Activated CD8-positive, alpha-beta memory T cell treated with anti-CD3 and anti-CD28 coated beads for 48 hours (primary cell): ENCODE results near the gene CAMK2A.

Source experiments
- DNase-seq, 3 experiments: peaks; one replicate each; pipeline ENCODE4 v3.0.0-alpha.2; 2020; ENCODE audit warnings: low read depth in 2 of 3, low spot score in 2 of 3

Gene CAMK2A

GRCh38 chr5:150289551-150290390 lies at the start of gene CAMK2A:
Gene CAMK2A, minus strand, starts transcription at chr5:150289773. Its CDS starts 148 bp downstream, at chr5:150289625.
- no peak for DNase-seq

GRCh38 chr5:150339165-150339564 lies 49.6 kb upstream of the CAMK2A start:
- DNase-seq: no peak

DNA sequence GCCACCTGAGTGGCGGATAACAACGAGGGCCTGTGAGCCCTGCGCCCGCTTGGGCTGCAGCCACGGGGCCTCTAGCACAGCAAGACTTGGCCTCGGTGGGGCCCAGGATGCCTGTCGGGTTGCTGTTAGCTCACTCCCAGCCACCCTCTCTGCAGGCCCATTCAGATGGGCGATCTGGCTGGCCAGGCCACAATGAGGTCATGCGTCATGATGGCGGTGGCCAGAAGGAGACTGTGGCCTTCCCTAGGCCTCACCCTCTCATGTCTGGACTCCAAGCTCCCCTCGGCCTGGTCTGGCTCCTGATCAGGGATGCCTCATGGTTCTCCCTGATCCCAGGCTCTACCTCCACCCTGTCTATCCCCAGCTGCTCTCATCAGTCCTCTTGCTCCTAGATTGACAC lies 49.0 kb upstream of the CAMK2A start:
- no peak for DNase-seq

DNA sequence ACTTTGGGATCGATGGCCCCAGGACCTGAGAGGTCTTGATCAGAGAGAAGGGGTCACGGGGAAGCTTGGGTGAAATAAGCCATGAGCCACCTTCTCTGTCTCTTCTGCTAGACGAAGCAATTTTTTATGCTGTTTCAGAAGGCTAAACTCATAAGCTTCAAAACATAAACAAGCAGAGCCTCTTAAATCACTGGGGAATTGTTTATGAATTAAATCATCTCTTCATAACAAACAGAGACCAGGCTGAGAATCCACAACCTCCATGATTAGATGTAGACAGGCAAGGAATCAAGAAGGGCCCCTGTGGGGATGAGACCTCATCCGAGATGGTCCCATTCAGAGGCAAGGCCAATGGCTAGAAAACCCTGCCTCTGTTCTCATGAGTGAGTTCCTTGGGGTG lies 46.2 kb upstream of the CAMK2A start:
- no peak for DNase-seq

GRCh38 chr5:150333400-150333799 lies 43.8 kb upstream of the CAMK2A start:
- no peak for DNase-seq

DNA sequence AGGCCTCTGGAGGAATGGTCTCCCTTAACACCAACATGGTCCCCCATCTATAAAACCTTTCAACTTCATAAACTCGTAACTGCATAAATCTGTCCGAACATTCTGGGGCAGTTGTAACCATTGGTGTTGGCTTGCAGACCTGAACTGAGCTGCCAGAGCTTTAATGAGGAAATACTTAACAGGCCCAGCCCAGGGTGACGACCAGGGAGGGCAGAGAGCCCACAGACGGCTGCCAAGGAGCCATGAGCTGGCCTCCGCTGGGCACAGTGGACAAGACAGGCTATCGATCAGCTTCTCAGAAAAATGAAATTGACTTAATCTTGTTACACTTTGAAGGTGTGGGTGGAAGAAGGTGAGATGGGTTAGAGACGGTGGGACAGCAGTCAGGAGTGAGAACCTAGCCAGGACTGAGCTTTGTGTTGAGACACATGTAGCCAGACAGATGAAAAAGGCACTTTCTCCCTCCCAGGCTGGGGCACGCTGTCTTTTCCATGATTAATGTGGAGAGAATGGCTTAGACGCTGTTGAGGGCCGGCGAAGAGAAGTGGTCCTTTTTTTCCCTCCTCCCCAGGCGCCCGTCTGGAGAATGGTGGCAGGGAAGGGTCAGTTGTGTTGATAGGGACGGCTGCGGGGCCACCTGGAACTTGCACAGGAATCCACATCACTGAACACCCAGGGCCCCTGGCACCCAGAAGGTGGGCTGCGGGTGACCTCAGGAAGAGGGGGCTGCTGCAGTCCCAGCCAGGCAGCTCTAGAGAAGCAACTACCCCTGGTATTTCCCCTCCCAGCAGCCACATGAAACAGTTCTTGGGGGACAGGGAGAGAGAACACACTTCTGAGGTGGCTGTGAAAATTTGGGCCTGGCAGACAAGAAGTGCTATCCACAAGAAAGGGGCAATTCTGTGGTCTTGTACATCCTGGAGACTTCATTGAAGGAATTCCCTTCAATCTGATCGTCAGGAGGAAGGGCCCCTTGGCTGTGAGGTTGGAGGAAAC lies 40.6 kb upstream of the CAMK2A start:
- no peak for DNase-seq

- no peak for DNase-seq
These were observed 39.5 kb upstream of the CAMK2A start for GRCh38 chr5:150329038-150329437.

- DNase-seq: no peak
These were observed 38.9 kb upstream of the CAMK2A start for GRCh38 chr5:150328515-150328914.

DNA sequence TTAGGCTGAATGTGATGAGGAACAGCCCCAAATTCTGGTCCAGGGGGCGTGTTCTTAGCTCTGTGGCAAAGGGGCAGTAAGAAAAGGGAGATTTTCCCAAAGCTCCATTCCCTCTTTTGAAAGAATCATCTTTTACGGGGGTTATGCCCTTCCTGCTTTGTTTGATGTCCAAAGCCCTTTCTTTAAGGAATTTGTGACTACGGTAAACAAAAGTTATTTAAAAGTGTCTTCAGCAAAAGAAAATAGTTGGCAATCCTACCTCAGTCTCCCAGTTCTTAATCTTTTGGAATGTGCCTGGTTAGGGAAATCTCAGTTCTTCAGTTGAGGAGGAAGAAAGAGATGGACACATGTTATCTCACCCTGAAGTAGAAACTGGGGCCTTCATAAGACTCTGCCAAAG lies 37.6 kb upstream of the CAMK2A start:
- DNase-seq: no peak

DNA sequence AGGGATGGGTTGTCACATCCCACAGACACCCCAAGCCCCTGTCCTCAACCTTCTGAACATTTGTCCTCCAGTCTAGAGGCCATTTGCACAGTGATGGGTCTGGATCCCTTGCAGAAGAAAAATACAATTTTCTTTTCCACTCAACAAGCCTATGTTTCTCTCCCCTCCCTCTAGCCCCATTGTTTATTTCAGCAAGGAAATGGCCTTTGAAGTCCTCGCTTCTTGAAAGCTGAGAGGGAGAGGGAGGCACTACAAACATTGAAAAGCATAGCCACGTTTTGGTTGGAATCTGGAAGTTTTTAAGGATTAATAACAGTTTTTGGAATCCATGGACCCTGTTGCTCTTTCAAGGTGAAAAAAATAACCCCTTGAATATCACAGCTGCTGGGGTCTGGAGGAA lies 37.1 kb upstream of the CAMK2A start:
- no peak for DNase-seq

DNA sequence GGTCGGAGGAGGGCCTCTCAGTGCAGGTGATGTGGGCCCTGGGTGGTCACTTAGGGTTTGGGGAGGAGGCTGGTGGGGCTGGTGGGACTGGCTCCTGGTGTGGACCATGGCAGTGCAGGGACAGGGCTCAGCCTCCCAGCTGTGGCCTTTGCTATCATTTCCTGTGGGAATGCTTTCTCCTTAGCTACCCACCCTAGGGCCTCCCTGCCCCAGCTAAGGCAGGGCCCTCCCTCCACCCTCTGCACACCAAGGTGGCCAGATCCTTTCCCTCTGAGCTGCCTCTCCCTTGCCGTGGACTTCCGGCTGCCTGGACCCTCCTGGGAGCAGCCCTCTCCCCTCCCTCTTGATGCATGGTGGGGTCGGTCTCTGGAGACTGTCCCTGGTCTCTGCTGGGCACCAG lies 35.9 kb upstream of the CAMK2A start:
- no peak for DNase-seq

DNA sequence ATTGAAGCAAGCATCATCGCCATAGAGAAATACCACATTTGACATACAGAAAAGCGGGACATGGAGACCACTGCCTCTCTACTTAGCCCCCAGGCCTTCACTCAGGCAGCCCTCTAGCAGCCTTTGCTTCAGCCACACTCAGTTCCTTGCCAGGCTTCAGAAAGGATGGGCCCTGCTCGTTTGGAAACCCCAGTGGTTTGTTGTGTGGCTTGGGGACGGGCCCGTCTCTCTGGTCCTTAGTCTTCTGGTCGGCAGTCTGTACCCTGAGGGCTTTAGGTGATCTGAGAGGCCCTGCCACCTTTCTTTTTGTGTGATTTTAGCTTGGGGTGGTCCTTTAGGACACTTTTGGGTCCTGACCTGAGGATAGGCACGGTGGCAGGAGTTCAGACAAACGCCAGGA lies 34.2 kb upstream of the CAMK2A start:
- DNase-seq: no peak

GRCh38 chr5:150323092-150323491 lies 33.5 kb upstream of the CAMK2A start:
- DNase-seq: no peak

DNA sequence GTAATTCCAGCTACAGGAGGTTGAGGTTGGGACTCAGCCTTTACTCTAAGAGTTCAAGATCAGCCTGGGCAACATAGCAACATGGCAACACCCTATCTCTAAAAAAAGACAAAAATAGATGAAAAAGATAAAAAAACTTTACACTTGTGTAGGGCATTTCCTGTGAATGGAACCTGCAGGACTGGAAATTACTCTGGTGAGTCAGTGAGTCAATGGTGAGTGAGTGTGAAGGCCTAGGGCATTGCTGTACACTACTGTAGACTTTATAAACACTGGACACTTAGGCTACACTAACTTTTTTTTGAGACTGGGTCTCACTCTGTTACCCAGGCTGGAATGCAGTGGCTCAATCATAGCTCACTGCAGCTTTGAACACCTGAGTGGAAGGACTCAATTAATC lies 32.6 kb upstream of the CAMK2A start:
- DNase-seq: no peak

DNA sequence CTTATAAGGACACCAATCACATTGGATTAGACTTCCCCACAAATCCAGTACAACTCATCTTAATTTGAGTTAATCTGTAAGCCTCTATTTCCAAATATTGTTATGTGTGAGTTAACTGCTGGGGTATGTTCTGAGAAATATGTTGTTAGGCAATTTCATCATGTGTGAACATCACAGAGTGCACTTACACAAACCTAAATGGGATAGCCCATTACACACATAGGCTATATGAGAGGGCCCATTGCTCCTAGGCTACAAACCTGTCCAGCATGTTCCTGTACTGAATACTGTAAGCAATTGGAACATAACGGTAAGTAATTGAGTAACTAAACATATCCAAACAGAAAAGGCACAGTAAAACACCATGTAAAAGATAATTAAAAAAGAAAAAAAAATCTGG lies 32.2 kb upstream of the CAMK2A start:
- no peak for DNase-seq

GRCh38 chr5:150321211-150321610 lies 31.6 kb upstream of the CAMK2A start:
- no peak for DNase-seq

DNA sequence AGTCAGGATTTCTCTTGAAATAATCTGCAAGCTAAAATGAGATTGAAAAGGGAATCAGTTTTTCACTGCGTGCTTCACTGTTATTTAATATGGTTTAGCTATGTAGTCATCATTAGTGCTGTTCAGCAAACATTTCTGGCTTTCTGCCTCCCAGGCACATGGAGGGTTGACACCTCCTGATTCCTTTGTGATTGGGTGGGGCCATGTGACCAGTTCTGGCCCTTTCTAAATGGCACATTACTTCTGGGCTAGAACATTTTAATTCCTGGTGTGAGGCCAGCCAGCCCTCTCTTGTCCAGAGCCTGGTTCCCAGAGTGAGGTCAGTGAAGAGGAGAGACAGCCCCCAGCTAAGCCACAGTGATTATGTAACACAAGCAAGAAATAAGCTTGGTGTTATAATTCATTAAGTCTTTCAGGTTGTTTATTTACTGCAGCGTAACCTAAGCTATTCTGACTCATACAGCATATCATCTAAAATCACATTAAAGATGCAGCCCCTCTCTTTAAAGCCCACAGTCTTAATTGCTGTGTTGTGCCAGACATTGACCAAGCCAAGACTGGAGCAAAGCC lies 30.6 kb upstream of the CAMK2A start:
- DNase-seq: no peak

DNA sequence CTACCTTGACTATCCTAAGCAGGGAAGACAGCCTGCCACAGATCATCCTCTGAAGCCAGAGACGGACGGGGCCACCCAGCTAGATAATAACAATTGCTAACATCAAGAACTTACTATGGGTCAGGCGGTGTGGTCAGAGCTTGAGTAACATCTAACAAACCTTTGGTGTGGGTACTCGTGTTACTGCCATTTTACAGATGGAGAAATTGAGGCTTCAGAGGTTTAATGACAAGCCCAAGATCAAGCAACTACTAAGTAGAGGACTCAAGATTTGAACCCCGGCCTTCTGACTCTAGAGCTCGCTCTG lies 29.9 kb upstream of the CAMK2A start:
- no peak for DNase-seq

- DNase-seq: no peak
These were observed 29.3 kb upstream of the CAMK2A start for GRCh38 chr5:150318613-150319483.

DNA sequence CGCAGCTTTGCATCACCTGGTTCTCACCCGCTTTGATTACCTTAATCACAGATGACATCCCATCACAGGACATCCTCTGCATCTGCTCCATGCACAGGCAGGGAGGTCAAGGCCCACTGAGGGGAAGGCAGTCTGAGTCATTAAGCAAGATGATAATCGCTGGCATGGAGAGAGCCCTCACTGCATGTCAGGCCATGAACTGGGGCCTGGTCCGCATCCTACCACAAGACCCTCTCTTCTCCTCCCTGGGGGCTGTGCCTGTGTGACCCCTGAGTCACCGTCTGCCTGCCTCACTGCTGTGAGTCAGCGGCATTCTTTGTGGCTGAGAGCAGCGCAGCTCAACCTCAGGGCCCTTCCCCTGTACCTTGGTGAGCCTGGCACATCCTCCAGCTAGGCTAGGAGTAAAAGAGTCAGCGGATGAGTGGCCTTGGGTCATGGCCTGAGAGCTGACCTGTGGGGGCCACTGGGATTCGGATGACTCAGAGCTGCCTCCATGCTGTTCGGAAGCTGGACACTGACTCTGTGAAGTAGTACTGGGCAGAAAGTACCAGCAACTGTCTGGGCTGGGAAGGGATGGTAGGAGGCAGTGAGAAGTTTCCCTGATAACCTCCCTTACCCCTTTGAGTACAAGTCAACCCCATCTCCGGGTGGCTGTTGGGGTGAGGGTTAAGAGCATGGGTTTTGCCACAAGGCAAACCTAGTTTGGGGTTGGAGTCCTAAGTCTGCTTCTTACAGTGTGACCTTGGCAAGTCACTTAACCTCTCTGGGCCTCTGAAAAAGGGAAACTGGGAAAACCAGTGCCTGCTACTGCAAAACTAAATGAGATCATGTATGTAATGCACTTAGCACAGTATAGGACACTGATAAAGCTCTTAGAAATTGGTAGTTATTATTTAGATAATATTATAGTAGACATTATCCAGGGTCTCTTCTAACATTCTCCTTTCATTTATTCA lies 27.8 kb upstream of the CAMK2A start:
- DNase-seq: no peak
